HEK293T (cell line): ENCODE data around the gene SOBP.

Experiments
- ARNT ChIP-seq: fragments of 450-650 bp; IDR thresholded peaks from 2 replicates; pipeline ENCODE4 v1.6.1; 2017; ENCODE audit warnings: mild to moderate bottlenecking
- BHLHE40 ChIP-seq: fragments of 450-650 bp; IDR thresholded peaks from 2 replicates; pipeline ENCODE4 v1.6.1; 2016; ENCODE audit warnings: mild to moderate bottlenecking, moderate library complexity, borderline replicate concordance
- CTBP1 ChIP-seq: fragments of 450-650 bp; IDR thresholded peaks from 2 replicates; pipeline ENCODE4 v1.6.1; 2016; ENCODE audit warnings: borderline replicate concordance
- ELF4 ChIP-seq: fragments of 450-650 bp; IDR thresholded peaks from 2 replicates; pipeline ENCODE4 v1.6.1; 2017; ENCODE audit warnings: antibody characterized with exemption
- FOXK2 ChIP-seq: fragments of 450-650 bp; IDR thresholded peaks from 2 replicates; pipeline ENCODE4 v1.6.1; 2016; ENCODE audit warnings: mild to moderate bottlenecking
- FOXM1 ChIP-seq: fragments of 450-650 bp; IDR thresholded peaks from 2 replicates; pipeline ENCODE4 v1.6.1; 2017; ENCODE audit warnings: mild to moderate bottlenecking, borderline replicate concordance
- HDGF ChIP-seq: fragments of 450-650 bp; IDR thresholded peaks from 2 replicates; pipeline ENCODE4 v1.6.1; 2017; ENCODE audit warnings: antibody characterized with exemption, borderline replicate concordance
- LEF1 ChIP-seq: fragments of 450-650 bp; IDR thresholded peaks from 2 replicates; pipeline ENCODE4 v1.6.1; 2017; ENCODE audit warnings: mild to moderate bottlenecking, borderline replicate concordance
- SP1 ChIP-seq: fragments of 450-650 bp; IDR thresholded peaks from 2 replicates; pipeline ENCODE4 v1.6.1; 2017
- SUZ12 ChIP-seq: fragments of 450-650 bp; IDR thresholded peaks from 2 replicates; pipeline ENCODE4 v1.6.1; 2016; ENCODE audit warnings: mild to moderate bottlenecking
- TARDBP ChIP-seq: fragments of 450-650 bp; IDR thresholded peaks from 2 replicates; pipeline ENCODE4 v1.6.1; 2016
- ZNF384 ChIP-seq: fragments of 450-650 bp; IDR thresholded peaks from 2 replicates; pipeline ENCODE4 v1.6.1; 2016
- TF ChIP-seq, protein P1 (sequence below): fragments of 450-650 bp; IDR thresholded peaks from 2 replicates; pipeline ENCODE4 v1.6.1; 2016

DNA sequence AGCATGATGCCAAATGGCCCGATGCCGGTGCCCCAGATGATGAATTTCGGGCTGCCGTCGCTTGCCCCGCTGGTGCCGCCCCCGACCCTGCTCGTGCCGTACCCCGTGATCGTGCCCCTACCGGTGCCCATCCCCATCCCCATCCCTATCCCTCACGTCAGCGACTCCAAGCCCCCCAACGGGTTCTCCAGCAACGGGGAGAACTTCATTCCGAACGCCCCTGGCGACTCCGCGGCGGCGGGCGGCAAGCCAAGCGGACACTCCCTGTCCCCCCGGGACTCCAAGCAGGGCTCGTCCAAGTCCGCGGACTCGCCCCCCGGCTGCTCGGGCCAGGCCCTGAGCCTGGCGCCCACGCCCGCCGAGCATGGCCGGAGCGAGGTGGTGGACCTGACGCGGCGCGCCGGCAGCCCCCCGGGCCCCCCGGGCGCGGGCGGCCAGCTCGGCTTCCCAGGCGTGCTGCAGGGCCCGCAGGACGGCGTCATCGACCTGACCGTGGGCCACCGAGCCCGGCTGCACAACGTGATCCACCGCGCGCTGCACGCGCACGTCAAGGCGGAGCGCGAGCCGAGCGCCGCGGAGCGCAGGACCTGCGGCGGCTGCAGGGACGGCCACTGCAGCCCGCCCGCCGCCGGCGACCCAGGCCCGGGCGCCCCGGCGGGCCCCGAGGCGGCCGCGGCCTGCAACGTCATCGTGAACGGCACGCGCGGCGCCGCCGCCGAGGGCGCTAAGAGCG is 144.6 kb downstream of the SOBP start:
- TF ChIP-seq FOXM1 (no peak), LEF1 (no peak), HDGF (no peak), CTBP1 (no peak), FOXK2 (no peak), SP1 (no peak), BHLHE40 (no peak), TARDBP (no peak), ARNT (no peak), SUZ12 (no peak), ZNF384 (no peak), ELF4 (no peak)
- TF ChIP-seq, protein P1, sequence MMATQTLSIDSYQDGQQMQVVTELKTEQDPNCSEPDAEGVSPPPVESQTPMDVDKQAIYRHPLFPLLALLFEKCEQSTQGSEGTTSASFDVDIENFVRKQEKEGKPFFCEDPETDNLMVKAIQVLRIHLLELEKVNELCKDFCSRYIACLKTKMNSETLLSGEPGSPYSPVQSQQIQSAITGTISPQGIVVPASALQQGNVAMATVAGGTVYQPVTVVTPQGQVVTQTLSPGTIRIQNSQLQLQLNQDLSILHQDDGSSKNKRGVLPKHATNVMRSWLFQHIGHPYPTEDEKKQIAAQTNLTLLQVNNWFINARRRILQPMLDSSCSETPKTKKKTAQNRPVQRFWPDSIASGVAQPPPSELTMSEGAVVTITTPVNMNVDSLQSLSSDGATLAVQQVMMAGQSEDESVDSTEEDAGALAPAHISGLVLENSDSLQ: no peak
